GM10266 (cell line): ENCODE results near the gene PARD6B.
"Not testable (repeated sequence)": the region's sequence is repeated elsewhere in the genome, so short reads cannot be mapped to it uniquely, and the experiment has no call there.

Source experiments
- DNase-seq: peaks from one replicate; pipeline ENCODE4 v3.0.0; 2012; ENCODE audit errors: extremely low spot score
- CTCF ChIP-seq: IDR thresholded peaks from 2 replicates; pipeline ENCODE4 v1.5.1; 2012; ENCODE audit warnings: mild to moderate bottlenecking, low read depth; ENCODE audit not compliant: control insufficient read depth, insufficient read depth; ENCODE audit errors: missing control alignments

Gene PARD6B

GRCh38 chr20:50756447-50756846 lies 25.1 kb downstream of the PARD6B start:
- no peak for DNase-seq
- no peak for TF ChIP-seq CTCF

GRCh38 chr20:50758469-50758868 lies 27.1 kb downstream of the PARD6B start:
- no peak for TF ChIP-seq CTCF
- DNase-seq, result no peak

DNA sequence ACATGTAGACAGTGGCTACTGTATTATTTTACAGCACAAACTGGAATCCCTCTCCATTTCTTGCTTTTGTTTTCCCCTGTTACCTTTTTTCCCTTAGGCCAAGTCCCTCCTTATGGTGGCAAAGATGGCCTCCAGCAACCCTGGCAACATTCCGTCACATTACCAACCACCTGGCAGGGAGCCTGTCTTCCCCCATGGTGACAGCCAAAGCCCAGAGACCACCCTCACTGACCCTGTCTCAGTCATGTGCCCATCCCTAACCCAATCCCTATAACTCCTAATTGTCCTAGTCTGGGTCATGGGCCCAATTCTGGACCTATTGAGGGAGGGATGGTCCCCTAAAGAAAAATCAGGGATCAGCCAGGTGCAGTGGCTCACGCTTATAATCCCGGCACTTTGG lies 27.6 kb downstream of the PARD6B start:
- no peak for TF ChIP-seq CTCF
- DNase-seq, result no peak

DNA sequence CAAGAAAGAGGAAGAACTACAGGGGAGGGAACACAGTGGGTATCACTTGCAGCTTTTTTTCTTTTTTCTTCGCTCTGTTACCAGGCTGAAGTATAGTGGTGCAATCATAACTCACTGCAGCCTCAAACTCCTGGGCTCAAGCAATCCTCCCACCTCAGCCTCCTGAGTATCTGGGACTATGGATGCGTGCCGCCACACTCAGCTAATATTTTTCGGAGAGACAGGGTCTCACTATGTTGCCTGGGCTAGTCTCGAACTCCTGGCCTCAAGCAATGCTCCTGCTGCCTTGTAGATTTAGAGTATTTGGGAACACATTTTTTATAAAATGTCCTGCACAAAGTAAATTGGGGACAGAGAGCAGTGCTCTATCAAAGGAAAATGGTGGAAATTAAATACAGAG lies 28.3 kb downstream of the PARD6B start:
- no peak for DNase-seq
- no peak for TF ChIP-seq CTCF

DNA sequence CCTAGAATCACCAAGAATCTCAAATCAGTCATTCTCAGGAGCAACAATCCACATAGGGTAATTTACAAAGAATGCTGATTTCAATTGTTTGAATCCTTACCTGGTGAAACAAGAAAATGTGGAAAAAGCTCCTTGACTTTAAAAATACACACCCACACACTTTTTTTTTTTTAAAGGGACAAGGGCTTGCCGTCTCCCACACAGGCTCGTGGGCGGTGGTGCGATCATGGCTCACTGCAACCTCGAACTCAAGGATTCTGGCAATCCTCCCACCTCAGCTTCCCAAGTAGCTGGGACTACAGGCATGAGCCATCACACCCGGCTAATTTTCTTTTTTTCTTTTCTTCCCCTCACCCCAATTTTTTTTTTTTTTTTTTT lies 30.7 kb downstream of the PARD6B start:
- no peak for TF ChIP-seq CTCF
- DNase-seq, result no peak

GRCh38 chr20:50762435-50763220 lies 31.2 kb downstream of the PARD6B start:
- no peak for DNase-seq
- TF ChIP-seq CTCF, result no peak

- DNase-seq, result not testable (repeated sequence)
Measured at GRCh38 chr20:50763550-50764458, 32.4 kb downstream of the PARD6B start.

GRCh38 chr20:50765251-50765650 lies 33.9 kb downstream of the PARD6B start:
- DNase-seq, result not testable (repeated sequence)
